Fibroblast of skin of right quadriceps (primary cell): Measurements from ENCODE around the gene FMN2.
"Not testable (repeated sequence)": the region's sequence is repeated elsewhere in the genome, so short reads cannot be mapped to it uniquely, and the experiment has no call there.

Experiments used
- DNase-seq: peaks from one replicate; pipeline ENCODE4 v3.0.0-alpha.2; 2013

The FMN2 gene

GRCh38 chr1:240145120-240145519, 53.4 kb downstream of the FMN2 start:
- DNase-seq: no peak

- no peak for DNase-seq
Measured at GRCh38 chr1:240148333-240148732, 56.6 kb downstream of the FMN2 start.

GRCh38 chr1:240149484-240150094, 57.9 kb downstream of the FMN2 start:
- peak; percentile 60 for DNase-seq

GRCh38 chr1:240151136-240151735, 59.6 kb downstream of the FMN2 start:
- DNase-seq: peak; percentile 35

- peak; percentile 10 for DNase-seq
Measured at GRCh38 chr1:240152611-240153297, 61.1 kb downstream of the FMN2 start.

GRCh38 chr1:240155605-240156004, 63.9 kb downstream of the FMN2 start:
- DNase-seq: no peak

- no peak for DNase-seq
Measured at GRCh38 chr1:240164742-240165141, 73.1 kb downstream of the FMN2 start.

- peak; percentile 29 for DNase-seq
Measured at GRCh38 chr1:240169188-240169587, 77.5 kb downstream of the FMN2 start.

- no peak for DNase-seq
Measured at GRCh38 chr1:240170266-240170665, 78.6 kb downstream of the FMN2 start.

GRCh38 chr1:240170806-240171205, 79.1 kb downstream of the FMN2 start:
- DNase-seq: no peak

GRCh38 chr1:240171907-240172306, 80.2 kb downstream of the FMN2 start:
- DNase-seq: no peak

GRCh38 chr1:240173836-240174235, 82.2 kb downstream of the FMN2 start:
- peak; percentile 64 for DNase-seq

- DNase-seq: no peak
Measured at GRCh38 chr1:240174734-240175133, 83.1 kb downstream of the FMN2 start.

- no peak for DNase-seq
Measured at GRCh38 chr1:240178366-240178765, 86.7 kb downstream of the FMN2 start.

- not testable (repeated sequence) for DNase-seq
Measured at GRCh38 chr1:240184682-240185081, 93.0 kb downstream of the FMN2 start.

- no peak for DNase-seq
Measured at GRCh38 chr1:240188139-240188538, 96.5 kb downstream of the FMN2 start.

GRCh38 chr1:240189386-240189989, 97.8 kb downstream of the FMN2 start:
- DNase-seq: peak; percentile 55

GRCh38 chr1:240190881-240191401, 99.3 kb downstream of the FMN2 start:
- DNase-seq: peak; percentile 98

- no peak for DNase-seq
Measured at GRCh38 chr1:240192851-240193250, 101.2 kb downstream of the FMN2 start.

GRCh38 chr1:240193679-240194078, 102.0 kb downstream of the FMN2 start:
- no peak for DNase-seq

- peak; percentile 67 for DNase-seq
Measured at GRCh38 chr1:240194120-240194519, 102.4 kb downstream of the FMN2 start.

GRCh38 chr1:240198376-240198775, 106.7 kb downstream of the FMN2 start:
- no peak for DNase-seq

GRCh38 chr1:240199758-240200645, 108.3 kb downstream of the FMN2 start:
- no peak for DNase-seq
